ENCODE results near the gene AHNAK2. TPM values are rescaled to one million over a fixed set of nuclear protein-coding genes. Genes with fewer than 3 reads are reported as not detected.

The AHNAK2 gene
- total and polyA plus RNA-seq, 9 donors: 0.94 to 24.6 (median 3.9) TPM

GRCh38 chr14:105025429-105025828, 47.3 kb upstream of the AHNAK2 start:
- H3K4me1 ChIP-seq (ENCODE audit: insufficient read depth): peaks cover 2% of the 10 kb centered on the region
- no peak overlapping the region for H3K4me3 ChIP-seq
- H3K27me3 ChIP-seq: no peaks in the 10 kb centered on the region
- no peaks in the 10 kb centered on the region for H3K36me3 ChIP-seq
- intact Hi-C loops (cut with DNase I): no loop called here
- WGBS, 3 donors: 89 to 92% (median 89%) methylated on average over 6 of the region's 6 CpGs
- H3K27ac ChIP-seq: no peak overlapping the region
- DNase-seq: no peak
- H3K9me3 ChIP-seq: no peaks in the 10 kb centered on the region
- no peak for TF ChIP-seq EP300 (IDR thresholded peaks at IDR 0.05)

DNA sequence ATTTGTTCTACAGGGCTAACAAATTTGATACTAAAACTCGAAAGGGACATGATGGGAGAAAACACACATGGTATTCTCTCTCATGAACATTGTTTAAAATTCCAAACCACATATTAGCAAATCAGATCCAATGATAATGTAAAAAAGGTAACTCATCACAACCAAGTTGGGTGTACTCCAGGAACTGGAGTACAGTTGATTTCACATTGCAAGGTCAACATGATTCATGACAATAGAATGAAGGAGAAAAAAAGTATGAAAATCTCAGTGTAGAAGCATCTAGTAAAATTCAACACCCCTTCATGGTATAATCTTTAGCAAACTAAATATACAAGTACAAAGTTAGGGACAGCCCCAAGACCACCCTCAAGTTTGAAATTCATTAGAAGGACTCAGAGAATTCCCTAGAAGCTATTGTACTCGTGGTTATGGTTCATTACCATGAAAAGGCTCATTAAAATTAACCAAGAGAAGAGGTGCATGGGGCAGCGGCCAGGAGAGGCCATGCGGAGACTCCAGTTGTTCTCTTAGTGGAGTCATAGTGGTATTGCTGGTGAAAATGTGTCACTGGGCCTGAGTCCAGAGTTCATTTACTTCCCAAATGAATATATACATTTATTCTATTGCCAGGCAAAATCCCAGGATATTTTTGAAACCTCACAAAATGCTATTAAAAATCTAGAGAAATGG, 45.8 kb upstream of the AHNAK2 start:
- Histone ChIP-seq H3K27me3 (no peaks in the 10 kb centered on the region), H3K36me3 (no peaks in the 10 kb centered on the region), H3K4me1 (ENCODE audit: insufficient read depth) (peaks cover 12% of the 10 kb centered on the region), H3K4me3 (no peak overlapping the region), H3K9me3 (no peaks in the 10 kb centered on the region), H3K27ac (no peak overlapping the region)
- intact Hi-C loops (cut with DNase I): loop anchor here in 1 of 4 donors (5.0 kb wide), 1 partner anchor 37 kb away; the partner anchor contains the start of gene CLBA1
- DNase-seq: no peak
- 60 to 69% (median 67%) methylated on average over 4 of the region's 4 CpGs for WGBS, 3 donors
- TF ChIP-seq, protein P1, sequence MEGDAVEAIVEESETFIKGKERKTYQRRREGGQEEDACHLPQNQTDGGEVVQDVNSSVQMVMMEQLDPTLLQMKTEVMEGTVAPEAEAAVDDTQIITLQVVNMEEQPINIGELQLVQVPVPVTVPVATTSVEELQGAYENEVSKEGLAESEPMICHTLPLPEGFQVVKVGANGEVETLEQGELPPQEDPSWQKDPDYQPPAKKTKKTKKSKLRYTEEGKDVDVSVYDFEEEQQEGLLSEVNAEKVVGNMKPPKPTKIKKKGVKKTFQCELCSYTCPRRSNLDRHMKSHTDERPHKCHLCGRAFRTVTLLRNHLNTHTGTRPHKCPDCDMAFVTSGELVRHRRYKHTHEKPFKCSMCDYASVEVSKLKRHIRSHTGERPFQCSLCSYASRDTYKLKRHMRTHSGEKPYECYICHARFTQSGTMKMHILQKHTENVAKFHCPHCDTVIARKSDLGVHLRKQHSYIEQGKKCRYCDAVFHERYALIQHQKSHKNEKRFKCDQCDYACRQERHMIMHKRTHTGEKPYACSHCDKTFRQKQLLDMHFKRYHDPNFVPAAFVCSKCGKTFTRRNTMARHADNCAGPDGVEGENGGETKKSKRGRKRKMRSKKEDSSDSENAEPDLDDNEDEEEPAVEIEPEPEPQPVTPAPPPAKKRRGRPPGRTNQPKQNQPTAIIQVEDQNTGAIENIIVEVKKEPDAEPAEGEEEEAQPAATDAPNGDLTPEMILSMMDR (IDR thresholded peaks at IDR 0.05): no peak
- TF ChIP-seq POLR2A (IDR thresholded peaks at IDR 0.05) (no peak), EP300 (IDR thresholded peaks at IDR 0.05) (no peak)

DNA sequence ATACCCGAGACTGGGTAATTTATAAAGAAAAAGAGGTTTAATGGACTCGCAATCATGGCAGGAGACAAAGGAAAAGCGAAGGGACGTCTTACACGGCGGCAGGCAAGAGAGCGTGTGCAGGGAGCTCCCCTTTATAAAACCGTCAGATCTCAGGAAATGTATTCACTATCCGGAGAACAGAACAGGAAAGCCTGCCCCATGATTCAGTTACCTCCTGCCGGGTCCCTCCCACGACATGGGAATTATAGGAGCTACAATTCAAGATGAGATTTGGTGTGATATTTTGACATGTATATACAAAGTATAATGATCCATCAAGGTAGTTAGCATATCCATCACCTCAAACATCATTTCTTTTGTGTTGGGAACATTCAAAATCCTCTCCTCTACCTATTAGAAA, 45.0 kb upstream of the AHNAK2 start:
- no peaks in the 10 kb centered on the region for H3K27me3 ChIP-seq
- peaks cover 12% of the 10 kb centered on the region for H3K4me1 ChIP-seq (ENCODE audit: insufficient read depth)
- intact Hi-C loops (cut with DNase I): loop anchor here in 1 of 4 donors (5.0 kb wide), 1 partner anchor 36 kb away; the partner anchor contains the start of gene CLBA1
- WGBS, 3 donors: 78 to 80% (median 80%) methylated on average over 11 of the region's 11 CpGs
- TF ChIP-seq, protein P1 (IDR thresholded peaks at IDR 0.05): no peak
- no peak for TF ChIP-seq POLR2A (IDR thresholded peaks at IDR 0.05)
- TF ChIP-seq EP300 (IDR thresholded peaks at IDR 0.05): no peak
- no peaks in the 10 kb centered on the region for H3K9me3 ChIP-seq
- H3K27ac ChIP-seq: no peak overlapping the region
- no peaks in the 10 kb centered on the region for H3K36me3 ChIP-seq
- H3K4me3 ChIP-seq: no peak overlapping the region
- DNase-seq: no peak

GRCh38 chr14:105022276-105022670, 44.1 kb upstream of the AHNAK2 start:
- Histone ChIP-seq H3K9me3 (no peaks in the 10 kb centered on the region), H3K4me3 (no peak overlapping the region), H3K36me3 (no peaks in the 10 kb centered on the region), H3K27me3 (no peaks in the 10 kb centered on the region), H3K27ac (no peak overlapping the region), H3K4me1 (ENCODE audit: insufficient read depth) (peaks cover 12% of the 10 kb centered on the region)
- 71 to 85% (median 73%) methylated on average over 2 of the region's 2 CpGs for WGBS, 3 donors
- intact Hi-C loops (cut with DNase I): loop anchor here in 1 of 4 donors (5.0 kb wide), 1 partner anchor 35 kb away; the partner anchor contains the start of gene CLBA1
- TF ChIP-seq EP300 (IDR thresholded peaks at IDR 0.05) (no peak), POLR2A (IDR thresholded peaks at IDR 0.05) (no peak)
- TF ChIP-seq, protein P1 (IDR thresholded peaks at IDR 0.05): no peak
- no peak for DNase-seq

Data from ovary (tissue), 9 donors.